ENCODE results near the gene MED27.

The MED27 gene

GRCh38 chr9:131836021-131836420 is 243.6 kb downstream of the MED27 start:
- DNase-seq (ENCODE audit: low spot score): no peak

- DNase-seq (ENCODE audit: low spot score): no peak
Measured at GRCh38 chr9:131835151-131835910, 244.3 kb downstream of the MED27 start.

- DNase-seq (ENCODE audit: low spot score): no peak
Measured at GRCh38 chr9:131834721-131835120, 244.9 kb downstream of the MED27 start.

GRCh38 chr9:131833906-131834305 is 245.8 kb downstream of the MED27 start:
- no peak for DNase-seq (ENCODE audit: low spot score)

GRCh38 chr9:131833083-131833482 is 246.6 kb downstream of the MED27 start:
- DNase-seq (ENCODE audit: low spot score): no peak

DNA sequence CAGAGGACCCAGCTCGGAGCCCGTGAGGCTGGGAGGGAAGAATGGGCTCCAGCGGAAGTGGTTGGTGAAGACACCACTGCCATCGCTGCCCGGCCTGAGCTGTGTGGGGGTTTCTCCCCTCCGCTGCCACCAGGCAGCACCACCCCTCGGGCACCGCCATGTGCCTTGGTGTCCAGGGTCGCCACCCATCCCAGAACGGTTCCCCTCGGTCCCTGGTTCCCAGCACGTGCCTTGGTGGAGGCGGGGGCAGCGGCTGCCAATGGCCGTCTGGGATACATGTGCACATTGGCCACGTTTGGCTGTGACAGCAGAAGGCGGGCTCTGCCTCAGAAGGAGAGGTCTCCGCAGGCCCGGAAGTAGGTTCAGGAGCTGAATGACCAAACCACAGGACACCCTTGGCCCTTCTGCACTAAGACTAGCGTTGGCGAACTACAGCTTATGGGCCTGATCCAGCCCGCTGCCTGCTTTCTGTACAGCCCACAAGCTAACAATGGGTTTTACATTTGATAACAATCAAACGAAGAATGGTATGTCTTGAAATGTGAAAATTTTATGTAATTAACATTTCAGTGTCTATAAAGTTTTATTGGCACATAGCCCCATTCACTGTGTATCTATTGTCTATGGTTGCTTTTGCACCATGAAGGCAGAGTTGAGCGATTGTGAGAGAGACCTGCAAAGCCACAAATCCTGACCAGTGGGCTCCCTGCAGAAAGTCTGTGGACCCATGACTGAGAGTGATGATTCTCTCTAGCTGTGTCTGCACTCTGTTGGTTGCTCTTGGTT is 248.1 kb downstream of the MED27 start:
- no peak for DNase-seq (ENCODE audit: low spot score)

DNA sequence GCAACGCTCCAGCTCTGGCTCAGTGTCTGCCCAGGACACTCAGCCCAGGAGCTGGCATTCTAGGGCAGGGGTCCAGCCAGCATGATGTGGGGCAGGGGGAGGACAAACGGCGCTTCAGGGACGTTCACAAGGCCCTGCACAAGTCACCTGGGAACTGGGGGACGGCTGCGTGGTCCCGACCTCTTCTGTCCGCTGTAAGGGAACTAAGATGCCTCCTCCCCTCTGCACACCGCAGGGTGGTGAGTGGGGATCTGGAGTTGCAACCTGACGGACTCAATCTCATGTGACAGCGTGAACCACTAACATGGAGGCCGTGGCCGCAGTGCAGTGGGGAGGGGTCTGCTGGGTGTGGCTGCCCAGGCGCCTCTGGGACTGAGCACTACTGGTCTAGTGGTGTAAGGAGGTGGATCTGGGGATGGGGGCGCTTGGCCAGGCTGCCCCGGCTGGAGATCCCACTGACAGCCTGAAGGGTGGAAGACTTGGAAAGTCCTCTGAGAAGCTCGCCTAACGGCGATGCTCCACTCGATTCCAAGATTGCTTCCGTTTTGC is 251.8 kb downstream of the MED27 start:
- DNase-seq (ENCODE audit: low spot score): no peak

- no peak for DNase-seq (ENCODE audit: low spot score)
Measured at GRCh38 chr9:131826966-131827525, 252.6 kb downstream of the MED27 start.

GRCh38 chr9:131826053-131826452 is 253.6 kb downstream of the MED27 start:
- no peak for DNase-seq (ENCODE audit: low spot score)

GRCh38 chr9:131824953-131825495 is 254.6 kb downstream of the MED27 start:
- no peak for DNase-seq (ENCODE audit: low spot score)

DNA sequence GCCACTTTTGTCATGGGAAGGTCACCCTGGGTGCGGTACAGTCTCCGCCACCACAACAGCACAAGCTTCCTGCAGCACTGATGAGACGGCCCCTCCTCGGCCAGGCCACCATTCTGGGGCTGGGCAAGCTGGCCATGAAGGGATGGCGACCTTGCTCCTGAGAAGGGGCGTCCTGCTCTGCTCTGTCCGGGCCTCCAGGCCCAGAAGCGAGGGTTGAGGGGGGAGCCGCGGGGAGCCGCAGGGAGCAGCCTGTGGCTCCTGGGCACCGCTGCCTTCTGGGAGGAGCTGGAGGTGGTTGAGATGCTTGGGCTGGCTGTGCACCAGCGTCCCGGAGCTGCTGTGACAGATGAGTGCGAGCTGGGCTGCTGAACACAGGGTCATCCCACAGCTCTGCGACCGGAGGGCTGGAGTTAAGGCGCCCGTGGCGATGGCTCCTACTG is 255.5 kb downstream of the MED27 start:
- no peak for DNase-seq (ENCODE audit: low spot score)

- DNase-seq (ENCODE audit: low spot score): no peak
Measured at GRCh38 chr9:131823701-131824146, 255.9 kb downstream of the MED27 start.

GRCh38 chr9:131818089-131818488 is 261.6 kb downstream of the MED27 start:
- no peak for DNase-seq (ENCODE audit: low spot score)

DNA sequence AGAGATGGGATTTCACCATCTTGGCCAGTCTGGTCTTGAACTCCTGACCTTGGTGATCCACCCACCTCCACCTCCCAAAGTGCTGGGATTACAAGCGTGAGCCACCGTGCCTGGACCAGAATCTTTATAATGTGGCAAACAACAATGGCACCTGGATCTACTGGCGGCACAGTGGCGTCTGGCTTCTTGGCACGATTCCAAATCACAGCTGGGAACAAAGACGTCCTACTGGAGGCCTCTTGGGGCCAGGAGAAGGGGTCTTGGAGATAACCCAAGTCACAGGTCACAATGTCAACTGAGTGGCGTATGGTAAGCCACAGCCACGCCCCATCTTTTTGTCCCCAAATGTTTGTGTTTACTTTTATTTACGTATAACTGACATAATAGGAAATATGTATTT is 262.0 kb downstream of the MED27 start:
- DNase-seq (ENCODE audit: low spot score): no peak

DNA sequence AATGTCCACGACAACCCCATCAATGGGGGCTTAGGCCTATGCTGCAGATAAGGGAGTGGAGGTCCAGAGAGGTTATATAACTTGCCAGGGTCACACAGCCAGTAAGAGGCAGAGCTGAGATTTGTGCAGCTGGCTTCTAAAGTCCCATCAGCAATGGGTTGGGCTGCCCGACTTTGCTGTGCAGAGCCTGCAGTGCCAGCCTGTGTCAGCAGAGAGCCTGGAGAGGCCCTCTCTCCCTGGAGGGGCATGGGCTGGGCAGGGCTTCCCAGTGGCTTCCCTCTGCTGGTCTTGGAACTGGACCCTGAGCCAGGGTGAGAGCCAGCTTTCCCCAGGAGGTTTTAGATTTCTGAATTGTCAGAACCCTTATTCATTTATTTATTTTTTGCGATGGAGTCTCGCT is 262.6 kb downstream of the MED27 start:
- DNase-seq (ENCODE audit: low spot score): no peak

GRCh38 chr9:131815970-131816873 is 263.4 kb downstream of the MED27 start:
- no peak for DNase-seq (ENCODE audit: low spot score)

GRCh38 chr9:131814707-131815106 is 265.0 kb downstream of the MED27 start:
- DNase-seq (ENCODE audit: low spot score): no peak

DNA sequence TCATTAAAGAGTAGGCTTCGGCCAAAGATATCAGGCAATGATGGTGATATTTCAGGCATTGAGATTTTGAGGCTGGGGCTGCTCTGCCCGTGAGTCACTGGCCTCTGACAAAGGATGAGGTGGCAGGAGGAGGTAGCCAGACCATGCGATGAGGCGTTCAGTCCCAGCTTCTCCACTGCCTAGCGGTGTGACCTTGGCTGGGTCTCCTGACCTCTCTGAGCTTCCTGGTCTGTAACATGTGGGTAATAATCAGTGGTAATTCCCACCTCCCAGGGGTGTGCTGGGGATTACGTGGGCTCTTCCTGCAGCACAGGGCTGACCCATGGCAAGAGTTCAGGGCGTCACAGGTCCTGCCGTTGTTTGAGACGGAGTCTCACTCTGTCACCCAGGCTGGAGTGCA is 266.6 kb downstream of the MED27 start:
- no peak for DNase-seq (ENCODE audit: low spot score)

GRCh38 chr9:131812116-131812790 is 267.4 kb downstream of the MED27 start:
- DNase-seq (ENCODE audit: low spot score): no peak

- DNase-seq (ENCODE audit: low spot score): no peak
Measured at GRCh38 chr9:131811405-131811804, 268.3 kb downstream of the MED27 start.

Measured in hematopoietic multipotent progenitor cell treated with erythropoietin and hydrocortisone succinate and interleukin-3 and kit ligand, for 17 days (in vitro differentiated cells).